Upper lobe of right lung (tissue), 1 donor: ENCODE measurements around the gene USP17L19. TPM values are rescaled to one million over a fixed set of nuclear protein-coding genes. Genes with fewer than 3 reads are reported as not detected.
"Not testable (repeated sequence)": the region's sequence is repeated elsewhere in the genome, so short reads cannot be mapped to it uniquely, and the experiment has no call there.

ENCODE experiments used
- ATAC-seq: fragments of 200-7000 bp; cut with Tn5 transposase; one replicate; pipeline ENCODE4 v1.9.1; 2020; ENCODE audit warnings: mild to moderate bottlenecking, moderate library complexity
- DNase-seq: peaks from one replicate; pipeline ENCODE4 v3.0.0-alpha.2; 2020
- H3K27ac ChIP-seq: fragments of 200-600 bp; one replicate; pipeline ENCODE4 v1.8.0; 2022
- H3K27me3 ChIP-seq: fragments of 200-600 bp; one replicate; pipeline ENCODE4 v1.8.0; 2022; ENCODE audit warnings: mild to moderate bottlenecking
- H3K36me3 ChIP-seq: fragments of 200-600 bp; one replicate; pipeline ENCODE4 v1.8.0; 2022
- H3K4me1 ChIP-seq: fragments of 200-600 bp; one replicate; pipeline ENCODE4 v1.8.0; 2022
- H3K4me3 ChIP-seq: fragments of 200-600 bp; one replicate; pipeline ENCODE4 v1.8.0; 2022; ENCODE audit warnings: mild to moderate bottlenecking
- H3K9me3 ChIP-seq: fragments of 200-600 bp; one replicate; pipeline ENCODE4 v1.8.0; 2022
- intact Hi-C: fragments of 100-400 bp; cut with DNase I; formaldehyde crosslinking; loops from one replicate; pipeline ENCODE4 v1.11.0; 2022
- long read RNA-seq: library from polyadenylated mRNA; unstranded; transcript quantifications from one replicate; pipeline ENCODE4 v2.0.0, GENCODE V29; 2021
- total RNA-seq: library from RNA; stranded (reverse); fragmentation: NEBNext Ultra II Directional; extraction: Animal tissue kit (Norgen Biotek cat#: 25700); gene quantifications from one replicate; pipeline ENCODE4 v1.2.1, GENCODE V29; 2021
- donor health status: DM: no; HTN: yes; CAD: no; lungs with severe emphysema.

The USP17L19 gene, protein sequence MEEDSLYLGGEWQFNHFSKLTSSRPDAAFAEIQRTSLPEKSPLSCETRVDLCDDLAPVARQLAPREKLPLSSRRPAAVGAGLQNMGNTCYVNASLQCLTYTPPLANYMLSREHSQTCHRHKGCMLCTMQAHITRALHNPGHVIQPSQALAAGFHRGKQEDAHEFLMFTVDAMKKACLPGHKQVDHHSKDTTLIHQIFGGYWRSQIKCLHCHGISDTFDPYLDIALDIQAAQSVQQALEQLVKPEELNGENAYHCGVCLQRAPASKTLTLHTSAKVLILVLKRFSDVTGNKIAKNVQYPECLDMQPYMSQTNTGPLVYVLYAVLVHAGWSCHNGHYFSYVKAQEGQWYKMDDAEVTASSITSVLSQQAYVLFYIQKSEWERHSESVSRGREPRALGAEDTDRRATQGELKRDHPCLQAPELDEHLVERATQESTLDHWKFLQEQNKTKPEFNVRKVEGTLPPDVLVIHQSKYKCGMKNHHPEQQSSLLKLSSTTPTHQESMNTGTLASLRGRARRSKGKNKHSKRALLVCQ
- not detected for total RNA-seq
- long read RNA-seq: 0 reads

DNA sequence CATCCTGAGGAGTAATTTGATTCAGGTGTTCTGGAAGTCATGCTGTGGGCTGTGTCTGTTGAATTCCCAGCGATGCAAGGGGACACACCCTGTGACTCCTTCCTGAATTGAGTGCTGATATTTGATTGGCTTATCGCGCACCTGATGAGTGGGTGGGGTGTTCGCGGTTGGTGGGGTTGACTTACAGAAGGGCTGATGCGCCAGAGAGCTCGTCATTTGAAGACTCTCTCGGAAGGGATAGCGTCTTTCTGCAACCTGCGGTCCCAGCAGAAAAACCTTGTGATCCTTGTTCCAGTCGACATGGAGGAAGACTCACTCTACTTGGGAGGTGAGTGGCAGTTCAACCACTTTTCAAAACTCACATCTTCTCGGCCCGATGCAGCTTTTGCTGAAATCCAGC is at the start of gene USP17L19:
Gene USP17L19 (plus strand): TSS at position 301 of the 400 bp plus-strand sequence. CDS start 0 bp downstream, at position 301.
- H3K4me1 ChIP-seq, ATAC-seq, DNase-seq, H3K9me3 ChIP-seq, H3K36me3 ChIP-seq, intact Hi-C loops, H3K27me3 ChIP-seq, H3K27ac ChIP-seq, H3K4me3 ChIP-seq: not testable (repeated sequence)

DNA sequence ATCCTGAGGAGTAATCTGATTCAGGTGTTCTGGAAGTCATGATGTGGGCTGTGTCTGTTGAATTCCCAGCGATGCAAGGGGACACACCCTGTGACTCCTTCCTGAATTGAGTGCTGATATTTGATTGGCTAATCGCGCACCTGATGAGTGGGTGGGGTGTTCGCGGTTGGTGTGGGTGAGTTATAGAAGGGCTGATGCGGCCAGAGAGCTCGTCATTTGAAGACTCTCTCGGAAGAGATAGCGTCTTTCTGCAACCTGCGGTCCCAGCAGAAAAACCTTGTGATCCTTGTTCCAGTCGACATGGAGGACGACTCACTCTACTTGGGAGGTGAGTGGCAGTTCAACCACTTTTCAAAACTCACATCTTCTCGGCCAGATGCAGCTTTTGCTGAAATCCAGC is 42.8 kb upstream of the USP17L19 start, which contains the start of gene USP17L10:
Gene USP17L10 (plus strand): TSS at position 301 of the 400 bp plus-strand sequence. CDS start 0 bp downstream, at position 301.
- H3K4me3 ChIP-seq, H3K4me1 ChIP-seq, ATAC-seq, H3K36me3 ChIP-seq, intact Hi-C loops, H3K9me3 ChIP-seq, H3K27me3 ChIP-seq, DNase-seq, H3K27ac ChIP-seq: not testable (repeated sequence)

DNA sequence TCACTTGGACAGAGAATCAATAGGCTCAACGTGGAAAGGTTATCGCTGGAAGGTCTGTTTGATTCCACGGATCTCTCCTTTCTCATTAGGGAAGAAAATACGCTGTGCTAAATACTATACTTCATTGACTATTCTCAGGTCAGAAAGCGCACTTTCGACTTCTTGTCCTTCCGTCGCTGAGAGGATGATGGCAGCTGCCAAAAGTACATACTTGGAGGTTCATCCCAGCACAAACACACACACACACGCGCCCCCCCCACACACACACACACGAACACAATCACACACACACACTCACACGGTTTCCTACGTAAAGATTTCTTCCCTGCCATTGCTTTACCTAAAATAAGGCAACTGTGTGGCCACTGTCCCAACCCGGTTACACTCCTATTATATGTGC is 38.5 kb upstream of the USP17L19 start:
- H3K4me3 ChIP-seq, intact Hi-C loops: not testable (repeated sequence)

DNA sequence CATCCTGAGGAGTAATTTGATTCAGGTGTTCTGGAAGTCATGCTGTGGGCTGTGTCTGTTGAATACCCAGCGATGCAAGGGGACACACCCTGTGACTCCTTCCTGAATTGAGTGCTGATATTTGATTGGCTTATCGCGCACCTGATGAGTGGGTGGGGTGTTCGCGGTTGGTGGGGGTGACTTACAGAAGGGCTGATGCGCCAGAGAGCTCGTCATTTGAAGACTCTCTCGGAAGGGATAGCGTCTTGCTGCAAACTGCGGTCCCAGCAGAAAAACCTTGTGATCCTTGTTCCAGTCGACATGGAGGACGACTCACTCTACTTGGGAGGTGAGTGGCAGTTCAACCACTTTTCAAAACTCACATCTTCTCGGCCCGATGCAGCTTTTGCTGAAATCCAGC is 38.1 kb upstream of the USP17L19 start, which contains the start of gene USP17L11:
Gene USP17L11 (plus strand): TSS at position 301 of the 400 bp plus-strand sequence. CDS start 0 bp downstream, at position 301.
- H3K4me3 ChIP-seq, H3K9me3 ChIP-seq, ATAC-seq, H3K4me1 ChIP-seq, H3K27ac ChIP-seq, intact Hi-C loops, H3K27me3 ChIP-seq, H3K36me3 ChIP-seq, DNase-seq: not testable (repeated sequence)

More for the DNA sequence above, 38.5 kb upstream of the USP17L19 start:
- DNase-seq: peak; percentile 18
- not testable (repeated sequence) for ATAC-seq, H3K4me1 ChIP-seq, H3K27ac ChIP-seq, H3K36me3 ChIP-seq, H3K9me3 ChIP-seq, H3K27me3 ChIP-seq

DNA sequence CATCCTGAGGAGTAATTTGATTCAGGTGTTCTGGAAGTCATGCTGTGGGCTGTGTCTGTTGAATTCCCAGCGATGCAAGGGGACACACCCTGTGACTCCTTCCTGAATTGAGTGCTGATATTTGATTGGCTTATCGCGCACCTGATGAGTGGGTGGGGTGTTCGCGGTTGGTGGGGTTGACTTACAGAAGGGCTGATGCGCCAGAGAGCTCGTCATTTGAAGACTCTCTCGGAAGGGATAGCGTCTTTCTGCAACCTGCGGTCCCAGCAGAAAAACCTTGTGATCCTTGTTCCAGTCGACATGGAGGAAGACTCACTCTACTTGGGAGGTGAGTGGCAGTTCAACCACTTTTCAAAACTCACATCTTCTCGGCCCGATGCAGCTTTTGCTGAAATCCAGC is 33.3 kb upstream of the USP17L19 start, which contains the start of gene USP17L12:
Gene USP17L12 (plus strand): TSS at position 301 of the 400 bp plus-strand sequence. CDS start 0 bp downstream, at position 301.
- H3K4me1 ChIP-seq, DNase-seq, ATAC-seq, H3K9me3 ChIP-seq, H3K4me3 ChIP-seq, intact Hi-C loops, H3K27ac ChIP-seq, H3K27me3 ChIP-seq, H3K36me3 ChIP-seq: not testable (repeated sequence)

DNA sequence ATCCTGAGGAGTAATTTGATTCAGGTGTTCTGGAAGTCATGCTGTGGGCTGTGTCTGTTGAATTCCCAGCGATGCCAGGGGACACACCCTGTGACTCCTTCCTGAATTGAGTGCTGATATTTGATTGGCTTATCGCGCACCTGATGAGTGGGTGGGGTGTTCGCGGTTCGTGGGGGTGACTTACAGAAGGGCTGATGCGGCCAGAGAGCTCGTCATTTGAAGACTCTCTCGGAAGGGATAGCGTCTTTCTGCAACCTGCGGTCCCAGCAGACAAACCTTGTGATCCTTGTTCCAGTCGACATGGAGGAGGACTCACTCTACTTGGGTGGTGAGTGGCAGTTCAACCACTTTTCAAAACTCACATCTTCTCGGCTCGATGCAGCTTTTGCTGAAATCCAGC is 28.6 kb upstream of the USP17L19 start, which contains the start of gene USP17L13:
Gene USP17L13 (plus strand): TSS at position 301 of the 400 bp plus-strand sequence. CDS start 0 bp downstream, at position 301.
- DNase-seq, H3K9me3 ChIP-seq, H3K36me3 ChIP-seq, H3K27ac ChIP-seq, H3K27me3 ChIP-seq, H3K4me3 ChIP-seq, H3K4me1 ChIP-seq, ATAC-seq, intact Hi-C loops: not testable (repeated sequence)

DNA sequence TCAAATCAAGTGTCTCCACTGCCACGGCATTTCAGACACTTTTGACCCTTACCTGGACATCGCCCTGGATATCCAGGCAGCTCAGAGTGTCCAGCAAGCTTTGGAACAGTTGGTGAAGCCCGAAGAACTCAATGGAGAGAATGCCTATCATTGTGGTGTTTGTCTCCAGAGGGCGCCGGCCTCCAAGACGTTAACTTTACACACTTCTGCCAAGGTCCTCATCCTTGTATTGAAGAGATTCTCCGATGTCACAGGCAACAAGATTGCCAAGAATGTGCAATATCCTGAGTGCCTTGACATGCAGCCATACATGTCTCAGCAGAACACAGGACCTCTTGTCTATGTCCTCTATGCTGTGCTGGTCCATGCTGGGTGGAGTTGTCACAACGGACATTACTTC is 22.9 kb upstream of the USP17L19 start:
- ATAC-seq, intact Hi-C loops, H3K9me3 ChIP-seq, H3K4me3 ChIP-seq, H3K4me1 ChIP-seq, H3K27me3 ChIP-seq, H3K36me3 ChIP-seq, H3K27ac ChIP-seq: not testable (repeated sequence)
- peak; percentile 7 for DNase-seq

DNA sequence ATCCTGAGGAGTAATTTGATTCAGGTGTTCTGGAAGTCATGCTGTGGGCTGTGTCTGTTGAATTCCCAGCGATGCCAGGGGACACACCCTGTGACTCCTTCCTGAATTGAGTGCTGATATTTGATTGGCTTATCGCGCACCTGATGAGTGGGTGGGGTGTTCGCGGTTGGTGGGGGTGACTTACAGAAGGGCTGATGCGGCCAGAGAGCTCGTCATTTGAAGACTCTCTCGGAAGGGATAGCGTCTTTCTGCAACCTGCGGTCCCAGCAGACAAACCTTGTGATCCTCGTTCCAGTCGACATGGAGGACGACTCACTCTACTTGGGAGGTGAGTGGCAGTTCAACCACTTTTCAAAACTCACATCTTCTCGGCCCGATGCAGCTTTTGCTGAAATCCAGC is 19.1 kb upstream of the USP17L19 start, which contains the start of gene USP17L15:
Gene USP17L15 (plus strand): TSS at position 301 of the 400 bp plus-strand sequence. CDS start 0 bp downstream, at position 301.
- H3K27ac ChIP-seq, H3K9me3 ChIP-seq, intact Hi-C loops, H3K4me1 ChIP-seq, DNase-seq, H3K4me3 ChIP-seq, ATAC-seq, H3K36me3 ChIP-seq, H3K27me3 ChIP-seq: not testable (repeated sequence)

DNA sequence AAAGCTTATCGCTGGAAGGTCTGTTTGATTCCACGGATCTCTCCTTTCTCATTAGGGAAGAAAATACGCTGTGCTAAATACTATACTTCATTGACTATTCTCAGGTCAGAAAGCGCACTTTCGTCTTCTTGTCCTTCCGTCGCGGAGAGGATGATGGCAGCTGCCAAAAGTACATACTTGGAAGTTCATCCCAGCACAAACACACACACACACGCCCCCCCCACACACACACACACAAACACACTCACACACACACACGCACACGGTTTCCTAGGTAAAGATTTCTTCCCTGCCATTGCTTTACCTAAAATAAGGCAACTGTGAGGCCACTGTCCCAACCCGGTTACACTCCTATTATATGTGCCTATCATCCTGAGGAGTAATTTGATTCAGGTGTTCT is 14.7 kb upstream of the USP17L19 start:
- H3K27ac ChIP-seq, H3K4me1 ChIP-seq, H3K9me3 ChIP-seq, intact Hi-C loops, H3K4me3 ChIP-seq, H3K27me3 ChIP-seq, ATAC-seq, H3K36me3 ChIP-seq: not testable (repeated sequence)
- DNase-seq: peak; percentile 38

DNA sequence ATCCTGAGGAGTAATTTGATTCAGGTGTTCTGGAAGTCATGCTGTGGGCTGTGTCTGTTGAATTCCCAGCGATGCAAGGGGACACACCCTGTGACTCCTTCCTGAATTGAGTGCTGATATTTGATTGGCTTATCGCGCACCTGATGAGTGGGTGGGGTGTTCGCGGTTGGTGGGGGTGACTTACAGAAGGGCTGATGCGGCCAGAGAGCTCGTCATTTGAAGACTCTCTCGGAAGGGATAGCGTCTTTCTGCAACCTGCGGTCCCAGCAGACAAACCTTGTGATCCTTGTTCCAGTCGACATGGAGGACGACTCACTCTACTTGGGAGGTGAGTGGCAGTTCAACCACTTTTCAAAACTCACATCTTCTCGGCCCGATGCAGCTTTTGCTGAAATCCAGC is 9.6 kb upstream of the USP17L19 start, which contains the start of gene USP17L17:
Gene USP17L17 (plus strand): TSS at position 301 of the 400 bp plus-strand sequence. CDS start 0 bp downstream, at position 301.
- intact Hi-C loops, DNase-seq, H3K36me3 ChIP-seq, ATAC-seq, H3K4me3 ChIP-seq, H3K27ac ChIP-seq, H3K4me1 ChIP-seq, H3K27me3 ChIP-seq, H3K9me3 ChIP-seq: not testable (repeated sequence)

DNA sequence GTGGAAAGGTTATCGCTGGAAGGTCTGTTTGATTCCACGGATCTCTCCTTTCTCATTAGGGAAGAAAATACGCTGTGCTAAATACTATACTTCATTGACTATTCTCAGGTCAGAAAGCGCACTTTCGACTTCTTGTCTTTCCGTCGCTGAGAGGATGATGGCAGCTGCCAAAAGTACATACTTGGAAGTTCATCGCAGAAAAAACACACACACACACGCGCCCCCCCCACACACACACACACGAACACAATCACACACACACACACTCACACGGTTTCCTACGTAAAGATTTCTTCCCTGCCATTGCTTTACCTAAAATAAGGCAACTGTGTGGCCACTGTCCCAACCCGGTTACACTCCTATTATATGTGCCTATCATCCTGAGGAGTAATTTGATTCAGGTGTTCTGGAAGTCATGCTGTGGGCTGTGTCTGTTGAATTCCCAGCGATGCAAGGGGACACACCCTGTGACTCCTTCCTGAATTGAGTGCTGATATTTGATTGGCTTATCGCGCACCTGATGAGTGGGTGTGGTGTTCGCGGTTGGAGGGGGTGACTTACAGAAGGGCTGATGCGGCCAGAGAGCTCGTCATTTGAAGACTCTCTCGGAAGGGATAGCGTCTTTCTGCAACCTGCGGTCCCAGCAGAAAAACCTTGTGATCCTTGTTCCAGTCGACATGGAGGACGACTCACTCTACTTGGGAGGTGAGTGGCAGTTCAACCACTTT is 5.1 kb upstream of the USP17L19 start, which contains the start of gene USP17L18:
Gene USP17L18 (plus strand): TSS at position 678 of the 728 bp plus-strand sequence. CDS start 0 bp downstream, at position 678.
- H3K4me3 ChIP-seq, ATAC-seq, H3K9me3 ChIP-seq, H3K4me1 ChIP-seq, H3K27me3 ChIP-seq, H3K27ac ChIP-seq, H3K36me3 ChIP-seq, intact Hi-C loops: not testable (repeated sequence)
- peak; percentile 4 for DNase-seq

DNA sequence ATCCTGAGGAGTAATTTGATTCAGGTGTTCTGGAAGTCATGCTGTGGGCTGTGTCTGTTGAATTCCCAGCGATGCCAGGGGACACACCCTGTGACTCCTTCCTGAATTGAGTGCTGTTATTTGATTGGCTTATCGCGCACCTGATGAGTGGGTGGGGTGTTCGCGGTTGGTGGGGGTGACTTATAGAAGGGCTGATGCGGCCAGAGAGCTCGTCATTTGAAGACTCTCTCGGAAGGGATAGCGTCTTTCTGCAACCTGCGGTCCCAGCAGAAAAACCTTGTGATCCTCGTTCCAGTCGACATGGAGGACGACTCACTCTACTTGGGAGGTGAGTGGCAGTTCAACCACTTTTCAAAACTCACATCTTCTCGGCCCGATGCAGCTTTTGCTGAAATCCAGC is 4.6 kb downstream of the USP17L19 start, which contains the start of gene USP17L20:
Gene USP17L20 (plus strand): TSS at position 301 of the 400 bp plus-strand sequence. CDS start 0 bp downstream, at position 301.
- intact Hi-C loops, DNase-seq, H3K4me3 ChIP-seq, ATAC-seq, H3K4me1 ChIP-seq, H3K36me3 ChIP-seq, H3K9me3 ChIP-seq, H3K27ac ChIP-seq, H3K27me3 ChIP-seq: not testable (repeated sequence)

DNA sequence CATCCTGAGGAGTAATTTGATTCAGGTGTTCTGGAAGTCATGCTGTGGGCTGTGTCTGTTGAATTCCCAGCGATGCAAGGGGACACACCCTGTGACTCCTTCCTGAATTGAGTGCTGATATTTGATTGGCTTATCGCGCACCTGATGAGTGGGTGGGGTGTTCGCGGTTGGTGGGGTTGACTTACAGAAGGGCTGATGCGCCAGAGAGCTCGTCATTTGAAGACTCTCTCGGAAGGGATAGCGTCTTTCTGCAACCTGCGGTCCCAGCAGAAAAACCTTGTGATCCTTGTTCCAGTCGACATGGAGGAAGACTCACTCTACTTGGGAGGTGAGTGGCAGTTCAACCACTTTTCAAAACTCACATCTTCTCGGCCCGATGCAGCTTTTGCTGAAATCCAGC is 9.4 kb downstream of the USP17L19 start, which contains the start of gene USP17L21:
Gene USP17L21 (plus strand): TSS at position 301 of the 400 bp plus-strand sequence. CDS start 0 bp downstream, at position 301.
- H3K27me3 ChIP-seq, H3K4me1 ChIP-seq, H3K27ac ChIP-seq, H3K36me3 ChIP-seq, intact Hi-C loops, H3K9me3 ChIP-seq, ATAC-seq, H3K4me3 ChIP-seq, DNase-seq: not testable (repeated sequence)
